Activated CD4-positive, alpha-beta T cell treated with anti-CD3 and anti-CD28 coated beads, Interleukin-2, amount 50 U/mL, for 4 hours (primary cell): ENCODE results near the gene FRMD5.
"Not testable (repeated sequence)": the region's sequence is repeated elsewhere in the genome, so short reads cannot be mapped to it uniquely, and the experiment has no call there.

Source experiments
- DNase-seq, 2 experiments: peaks; one replicate each; pipeline ENCODE4 v3.0.0-alpha.2; 2020

FRMD5 gene

GRCh38 chr15:44195151-44195740 is at the start of gene FRMD5:
Gene FRMD5, minus strand, starts transcription at chr15:44195271.
- peak; percentile 83 for DNase-seq

GRCh38 chr15:44243829-44244228 is 48.8 kb upstream of the FRMD5 start:
- DNase-seq: no peak

- no peak for DNase-seq
These were observed 48.1 kb upstream of the FRMD5 start for GRCh38 chr15:44243141-44243540.

GRCh38 chr15:44231842-44232241 is 36.8 kb upstream of the FRMD5 start:
- DNase-seq: no peak

GRCh38 chr15:44229301-44229700 is 34.2 kb upstream of the FRMD5 start:
- not testable (repeated sequence) for DNase-seq

GRCh38 chr15:44227584-44227983 is 32.5 kb upstream of the FRMD5 start:
- no peak for DNase-seq

GRCh38 chr15:44227001-44227400 is 31.9 kb upstream of the FRMD5 start:
- DNase-seq: not testable (repeated sequence)

- DNase-seq: no peak
These were observed 27.4 kb upstream of the FRMD5 start for GRCh38 chr15:44222478-44222877.

- no peak for DNase-seq
These were observed 24.0 kb upstream of the FRMD5 start for GRCh38 chr15:44219073-44219472.

- no peak for DNase-seq
These were observed 21.9 kb upstream of the FRMD5 start for GRCh38 chr15:44216958-44217357.

- DNase-seq: no peak
These were observed 20.5 kb upstream of the FRMD5 start for GRCh38 chr15:44215594-44215993.

GRCh38 chr15:44208956-44209355 is 13.9 kb upstream of the FRMD5 start:
- DNase-seq: no peak

GRCh38 chr15:44207643-44208042 is 12.6 kb upstream of the FRMD5 start:
- no peak for DNase-seq

GRCh38 chr15:44199393-44199792 is 4.3 kb upstream of the FRMD5 start:
- no peak for DNase-seq

- DNase-seq: peak; percentile 20 to 23
These were observed 534 bp downstream of the FRMD5 start for GRCh38 chr15:44194323-44195150.

- no peak for DNase-seq
These were observed 1.3 kb downstream of the FRMD5 start for GRCh38 chr15:44193651-44194322.

- no peak for DNase-seq
These were observed 6.3 kb downstream of the FRMD5 start for GRCh38 chr15:44188795-44189194.

- no peak for DNase-seq
These were observed 8.4 kb downstream of the FRMD5 start for GRCh38 chr15:44186705-44187104.

- no peak for DNase-seq
These were observed 11.7 kb downstream of the FRMD5 start for GRCh38 chr15:44183363-44183762.

- no peak for DNase-seq
These were observed 13.7 kb downstream of the FRMD5 start for GRCh38 chr15:44181410-44181809.

- no peak for DNase-seq
These were observed 17.9 kb downstream of the FRMD5 start for GRCh38 chr15:44177139-44177538.

GRCh38 chr15:44173813-44174212 is 21.3 kb downstream of the FRMD5 start:
- no peak for DNase-seq

- DNase-seq: no peak
These were observed 31.7 kb downstream of the FRMD5 start for GRCh38 chr15:44163370-44163769.

- no peak for DNase-seq
These were observed 34.3 kb downstream of the FRMD5 start for GRCh38 chr15:44160796-44161195.
